GM21515 (cell line): ENCODE results near the gene NBEA.

Experiments
- ATAC-seq: cut with Tn5 transposase; IDR thresholded peaks from one replicate; pipeline ENCODE4 v1.9.1; 2021; ENCODE audit not compliant: unreplicated experiment

NBEA gene

DNA sequence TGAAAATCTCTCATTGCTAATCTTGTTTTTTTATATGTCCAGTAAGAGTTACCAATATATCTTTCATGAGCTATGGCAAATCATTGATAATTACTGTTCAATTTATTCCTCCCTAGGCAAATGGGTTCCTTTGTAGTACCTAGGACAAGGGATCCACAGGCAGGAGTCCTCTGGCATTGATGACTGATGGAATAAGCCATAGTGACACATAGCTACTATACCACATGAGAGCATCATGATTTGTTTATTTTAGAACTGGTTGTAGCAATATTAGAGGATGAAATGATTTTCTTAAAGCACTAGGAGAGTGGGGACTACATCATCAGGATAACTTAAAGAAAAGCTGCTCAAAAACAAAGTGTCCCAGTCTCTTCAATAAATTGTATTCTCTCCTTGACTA lies 556.2 kb downstream of the NBEA start:
- ATAC-seq: no peak

DNA sequence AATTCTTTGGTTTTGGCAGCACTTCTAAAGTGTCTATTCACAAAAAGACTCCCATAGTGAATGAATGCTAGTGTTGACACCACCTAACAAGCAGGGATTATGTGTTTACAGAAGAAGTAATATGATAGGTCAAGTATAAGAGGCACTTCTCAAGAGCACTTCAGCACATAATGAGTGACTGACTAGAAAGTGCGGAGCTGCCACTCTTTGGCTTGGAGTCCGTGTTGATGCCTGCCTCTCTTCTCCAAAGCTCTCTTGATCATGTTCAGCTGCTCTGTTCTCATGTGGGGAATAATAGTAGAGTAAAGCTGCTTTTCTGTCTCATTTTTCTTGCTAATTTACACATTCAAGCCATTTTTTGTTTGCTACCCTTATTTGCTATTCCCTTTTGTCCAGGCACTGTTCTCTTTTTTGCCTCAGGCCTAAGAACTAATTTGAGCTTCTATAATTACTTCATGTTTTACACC lies 557.2 kb downstream of the NBEA start:
- no peak for ATAC-seq

GRCh38 chr13:35499676-35500075 lies 557.6 kb downstream of the NBEA start:
- no peak for ATAC-seq

DNA sequence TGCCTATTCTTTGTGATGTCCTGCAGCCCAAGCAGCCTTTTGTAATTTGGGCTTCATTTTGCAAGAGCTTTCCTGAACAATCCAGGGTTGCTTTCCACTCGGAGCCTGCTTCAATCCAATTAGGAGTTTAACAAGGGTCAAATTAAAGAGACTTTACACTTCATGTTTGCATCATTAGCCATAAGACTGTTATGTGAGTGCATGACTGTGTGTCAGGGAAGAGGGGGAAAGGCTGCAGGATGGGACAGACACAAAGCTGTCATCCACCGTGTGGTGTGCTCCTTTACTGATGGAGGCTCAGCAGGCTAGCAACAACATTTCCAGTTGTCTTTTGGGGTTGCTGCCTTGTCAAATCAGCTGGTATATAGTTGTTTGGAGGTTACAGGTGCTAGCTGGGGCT lies 558.1 kb downstream of the NBEA start:
- ATAC-seq: no peak

GRCh38 chr13:35501661-35502235 lies 559.7 kb downstream of the NBEA start:
- ATAC-seq: no peak

DNA sequence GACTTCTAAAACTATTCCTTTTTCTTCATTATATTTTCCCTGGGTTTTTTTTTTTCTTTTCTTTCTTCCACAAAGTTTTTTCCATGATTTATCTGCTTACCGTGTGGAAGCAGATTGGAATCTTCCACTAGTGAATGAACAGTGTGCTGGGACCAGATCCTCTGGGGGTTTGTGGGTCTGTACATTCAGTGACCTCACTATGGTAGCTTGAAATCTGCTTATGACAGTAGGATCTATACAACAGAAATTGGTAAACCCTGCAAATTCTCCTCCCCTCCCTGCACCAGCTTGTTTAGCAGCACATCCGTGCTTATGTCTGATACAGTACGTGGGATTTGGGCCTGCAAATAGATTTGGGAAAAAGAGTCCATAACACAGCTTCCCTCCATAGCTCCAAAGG lies 560.4 kb downstream of the NBEA start:
- ATAC-seq: no peak

DNA sequence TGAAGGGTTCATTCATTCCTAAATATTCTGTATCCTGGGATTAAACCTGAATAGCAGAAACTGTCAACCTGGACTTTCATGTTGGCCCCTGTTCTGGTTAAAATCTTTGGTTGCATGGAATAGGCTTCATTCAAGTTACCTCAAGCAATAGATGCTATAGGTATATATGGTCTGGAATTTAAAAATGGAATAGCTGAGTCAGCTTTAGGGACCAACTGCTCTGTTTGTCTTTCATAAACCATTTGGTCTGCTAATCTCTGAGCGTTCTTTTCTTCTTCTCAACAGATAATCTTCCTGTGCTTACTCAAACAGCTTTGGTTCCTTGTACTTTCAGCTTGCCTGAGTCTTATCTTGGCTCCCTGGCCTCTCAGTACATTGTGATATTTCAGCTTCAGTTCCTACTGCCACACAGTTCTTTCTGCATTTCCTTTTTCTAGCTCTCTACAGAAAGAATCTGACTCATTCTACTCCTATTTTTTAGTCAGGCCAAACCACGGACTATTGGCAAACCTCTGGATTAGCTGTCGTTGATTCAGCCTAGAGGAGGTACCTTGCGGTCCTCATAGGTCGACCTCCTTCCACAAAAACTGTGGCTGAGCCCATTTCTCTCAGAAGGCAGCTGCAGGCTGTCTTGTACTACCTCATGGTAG lies 570.3 kb downstream of the NBEA start:
- no peak for ATAC-seq

DNA sequence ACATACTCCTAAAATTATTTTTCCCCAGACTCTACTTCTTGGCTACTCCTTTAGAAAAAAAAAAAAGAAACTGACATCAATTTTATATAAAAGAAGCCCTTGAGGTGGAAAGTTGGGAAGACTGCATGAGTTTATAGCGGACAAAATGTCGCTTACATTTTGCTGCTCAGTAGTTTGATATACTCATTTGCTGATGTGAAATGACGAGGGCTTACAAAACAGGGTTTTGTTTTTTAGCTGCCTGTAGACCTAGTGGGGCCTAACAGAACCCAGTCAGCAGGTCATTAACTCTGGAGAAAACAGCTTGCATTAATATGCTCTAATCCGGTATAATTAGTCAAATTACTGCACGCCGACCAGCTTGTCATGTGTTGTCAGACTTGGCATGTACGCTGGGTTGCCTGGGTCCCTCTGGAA lies 572.0 kb downstream of the NBEA start:
- no peak for ATAC-seq

DNA sequence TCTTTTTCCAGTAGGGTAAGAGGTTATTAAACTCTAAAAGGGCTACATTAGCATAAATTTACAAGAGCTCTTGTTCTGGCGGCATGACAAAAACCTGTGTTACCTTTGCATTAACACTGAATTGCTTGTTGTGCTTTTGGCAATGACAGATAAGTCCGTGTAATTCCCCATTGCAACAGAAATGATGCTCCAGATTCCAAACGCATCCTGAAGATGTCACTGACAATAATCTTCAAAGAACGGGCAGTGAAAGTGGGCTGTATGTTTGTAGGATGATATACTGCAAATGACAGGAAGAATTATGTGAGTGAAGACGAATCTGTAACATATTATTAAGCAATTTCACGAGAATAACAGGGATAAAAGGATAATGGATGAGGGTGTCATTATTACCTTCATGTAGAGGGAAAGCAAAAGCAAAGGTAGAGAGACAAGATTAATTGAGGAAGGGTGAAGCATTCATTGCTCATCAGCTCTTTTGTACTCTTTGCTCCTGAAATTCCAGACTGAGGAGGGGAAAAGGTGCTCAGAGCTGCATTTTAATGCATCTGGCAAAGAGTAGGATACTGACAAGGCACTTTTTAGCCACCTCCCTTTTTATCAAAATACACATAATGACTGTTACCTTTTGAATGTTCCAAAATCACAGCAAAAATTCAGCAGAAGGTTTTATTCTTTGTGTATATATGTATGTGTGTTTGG lies 572.9 kb downstream of the NBEA start:
- ATAC-seq: no peak

- ATAC-seq: no peak
Observed at GRCh38 chr13:35518337-35518946, 576.4 kb downstream of the NBEA start.

DNA sequence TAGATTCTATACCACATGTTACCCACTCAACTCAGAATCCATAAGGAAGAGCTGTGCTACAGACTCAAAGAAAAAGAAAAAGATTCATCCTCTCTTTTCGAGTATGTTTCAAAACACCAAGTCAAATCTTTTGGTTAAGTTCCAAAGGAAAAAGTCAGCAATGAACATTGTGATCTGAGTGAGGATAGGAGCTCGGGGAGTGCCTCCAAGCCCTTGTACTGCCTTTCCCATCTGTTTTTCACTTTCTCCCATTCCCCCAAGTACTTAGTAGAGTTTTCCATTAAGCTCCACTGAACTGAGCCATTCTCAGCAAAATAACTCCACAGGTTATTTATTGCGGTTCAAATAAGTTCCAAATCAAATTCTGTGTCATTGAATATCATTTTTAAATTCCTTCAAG lies 582.1 kb downstream of the NBEA start:
- ATAC-seq: no peak

DNA sequence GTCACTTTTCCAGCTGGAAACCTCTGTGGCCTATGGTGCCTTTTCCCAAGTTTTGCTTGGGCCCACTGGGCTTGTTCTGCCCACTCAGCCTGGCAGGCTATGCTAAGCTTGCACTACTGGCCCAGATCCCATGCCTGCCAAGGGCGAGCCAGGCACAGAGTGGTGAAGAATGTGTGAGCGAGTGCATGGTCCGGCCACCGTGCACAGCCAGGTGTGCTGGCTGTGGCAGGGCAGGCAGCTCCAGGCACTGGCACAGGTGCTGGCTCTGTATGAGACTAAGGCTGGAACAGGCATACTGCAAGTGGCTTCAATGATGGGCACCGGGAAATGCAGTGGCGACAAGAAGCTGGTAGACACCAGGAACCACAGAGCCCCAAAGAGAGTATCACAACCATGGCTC lies 584.5 kb downstream of the NBEA start:
- no peak for ATAC-seq

DNA sequence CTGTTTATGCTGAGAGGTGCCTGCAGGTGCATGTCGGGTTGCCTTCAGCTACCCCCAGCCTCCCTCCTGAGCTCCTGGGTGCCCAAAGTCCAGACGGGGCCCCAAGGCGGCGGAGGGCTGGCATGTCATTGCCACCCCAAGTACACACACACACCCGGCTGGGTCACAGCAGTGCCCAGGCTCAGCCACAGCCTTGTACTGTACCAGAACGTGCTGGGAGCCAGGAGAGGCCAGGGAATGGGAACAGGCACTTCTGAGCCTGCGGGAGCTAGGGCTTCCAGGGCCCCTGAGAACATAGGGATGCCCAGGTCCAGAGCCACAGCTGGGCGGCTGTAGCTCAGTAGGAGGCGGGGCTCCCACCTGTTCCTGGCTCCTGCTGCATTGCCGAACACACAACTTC lies 585.4 kb downstream of the NBEA start:
- no peak for ATAC-seq

- no peak for ATAC-seq
Observed at GRCh38 chr13:35530147-35530546, 588.1 kb downstream of the NBEA start.

GRCh38 chr13:35530581-35530980 lies 588.5 kb downstream of the NBEA start:
- no peak for ATAC-seq

DNA sequence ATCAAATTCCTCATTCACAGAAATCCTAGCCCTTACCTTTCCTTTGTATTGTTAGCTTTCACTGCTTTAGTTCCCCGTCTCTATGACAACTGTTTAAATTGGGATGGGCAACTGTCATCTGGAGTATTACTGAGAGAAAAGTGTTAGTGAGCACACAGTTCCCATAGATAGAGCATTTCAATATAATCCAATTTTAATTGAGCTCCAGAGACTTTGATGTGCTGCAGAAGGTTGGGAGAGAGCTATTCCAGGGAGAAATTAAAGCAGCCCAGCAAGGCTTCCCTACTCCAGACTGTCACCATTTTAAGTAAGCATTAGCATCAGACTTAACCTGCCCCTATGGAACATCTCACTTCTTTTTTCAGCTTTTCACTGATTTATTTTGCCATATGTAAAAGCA lies 589.5 kb downstream of the NBEA start:
- ATAC-seq: no peak

- ATAC-seq: no peak
Observed at GRCh38 chr13:35534343-35534742, 592.3 kb downstream of the NBEA start.

DNA sequence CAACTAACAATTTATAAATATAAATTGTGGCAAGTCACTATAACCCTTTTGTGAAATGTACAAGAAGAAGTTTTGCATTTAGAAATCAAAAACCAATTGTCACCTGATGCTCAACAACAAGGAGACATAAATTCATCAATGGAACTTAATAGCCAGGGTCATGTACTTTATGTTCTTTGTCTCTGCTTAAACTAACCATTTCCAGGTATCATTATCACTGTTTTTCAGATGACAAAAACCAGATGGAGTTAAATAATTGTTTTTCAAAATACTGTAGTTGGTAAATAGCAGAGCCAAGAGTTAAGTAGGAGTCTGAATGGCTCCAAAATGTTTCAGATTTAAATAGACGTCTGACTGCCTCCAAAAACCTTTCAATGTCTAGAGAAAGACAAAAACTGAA lies 606.7 kb downstream of the NBEA start:
- no peak for ATAC-seq

GRCh38 chr13:35549481-35549880 lies 607.4 kb downstream of the NBEA start:
- no peak for ATAC-seq

DNA sequence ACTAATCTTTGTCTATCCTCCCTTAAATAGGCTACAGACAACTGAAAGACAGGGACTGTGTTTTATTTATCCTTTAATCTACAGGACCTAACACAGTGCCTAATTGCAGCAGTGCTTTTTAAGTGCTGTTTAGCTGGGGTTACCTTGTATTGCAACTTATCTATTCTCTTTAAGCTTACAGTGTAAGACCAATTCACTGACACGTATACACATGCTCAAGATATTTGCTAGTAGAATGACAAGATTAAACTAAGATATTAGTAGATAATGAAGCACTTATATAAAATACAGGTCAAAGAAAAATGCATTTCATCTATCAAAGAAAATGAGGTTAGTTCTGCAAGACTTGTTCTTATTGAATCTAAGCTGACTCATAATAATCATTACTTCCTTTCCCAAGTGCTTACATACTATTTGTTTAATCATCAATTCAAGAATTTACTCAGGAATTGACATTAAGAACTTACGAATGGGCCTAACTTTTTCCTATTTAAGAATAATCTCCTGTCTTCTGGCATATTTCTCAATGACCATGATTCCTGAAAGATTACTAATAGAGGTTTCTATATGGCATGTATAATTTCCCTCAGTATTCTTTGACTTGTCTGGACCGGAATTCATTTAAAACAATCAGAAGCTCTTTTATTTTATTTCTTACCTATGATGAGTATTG lies 610.2 kb downstream of the NBEA start:
- no peak for ATAC-seq

DNA sequence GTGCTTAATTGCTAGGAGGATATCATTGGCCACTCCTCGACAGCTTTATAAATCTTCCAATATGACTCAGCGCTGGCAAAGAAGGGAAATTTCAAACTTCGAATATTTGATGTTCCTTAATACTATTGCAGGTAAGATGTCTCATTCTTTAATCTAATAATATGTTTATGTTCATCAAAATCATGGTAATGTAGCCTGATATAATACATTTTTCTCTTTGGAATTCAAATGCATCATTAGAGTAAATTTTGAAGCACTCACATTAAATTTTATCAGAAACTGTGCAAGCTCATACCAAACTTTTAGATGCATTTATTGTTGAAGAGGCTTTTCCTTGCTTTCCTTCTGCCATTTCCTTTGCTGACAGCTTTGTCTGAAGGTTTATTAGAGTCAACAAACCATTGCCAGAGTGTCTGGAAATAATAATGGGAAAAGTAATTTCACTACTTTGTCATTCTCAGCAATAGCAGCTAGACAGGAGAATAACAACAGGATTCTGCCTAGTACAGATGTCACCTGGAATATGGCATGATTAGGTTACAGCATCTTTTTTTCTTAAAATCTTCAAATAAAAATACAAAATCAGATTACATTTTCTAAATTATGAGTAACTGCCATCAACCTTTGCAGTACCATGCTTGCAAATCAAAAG lies 613.0 kb downstream of the NBEA start:
- no peak for ATAC-seq
